ENCODE measurements around the gene YDJC. TPM values are rescaled to one million over a fixed set of nuclear protein-coding genes. Genes with fewer than 3 reads are reported as not detected.

Gene YDJC
- total and polyA plus RNA-seq, 2 of the 8 experiments (the other 6 are each of a cell fraction or from before 2014, with no cell fraction given) = 36.7 to 45.2 TPM

GRCh38 chr22:21666786-21667185 lies 37.0 kb upstream of the YDJC start:
- Histone ChIP-seq H2BK20ac (ENCODE audit: low read length) (no peak overlapping the region), H3K9me3 (ENCODE audit: insufficient read depth in 2 of 2, low read depth in 1 of 2, low read length in 1 of 2) (no peaks in the 10 kb centered on the region), H3K56ac (replicated peaks; ENCODE audit: insufficient read length, low read depth, low read length) (no peak overlapping the region), H3K23me2 (ENCODE audit: low read depth, low read length) (no peaks in the 10 kb centered on the region), H3K4me1 (replicated peaks in 1 of 4; ENCODE audit: control insufficient read depth in 3 of 4, insufficient read depth in 4 of 4, low read length in 3 of 4) (peaks cover 0 to 3% (median 0%) of the 10 kb centered on the region in 4 experiments; a peak in 1 of 7 replicates), H4K91ac (replicated peaks; ENCODE audit: insufficient read length, low read length) (no peak overlapping the region), H3K27me3 (replicated peaks in 1 of 4; ENCODE audit: control insufficient read depth in 3 of 4, extremely low read depth in 1 of 4, insufficient read depth in 3 of 4, low read length in 3 of 4) (no peaks in the 10 kb centered on the region; a peak in 1 of 7 replicates), H3K79me1 (ENCODE audit: low read depth, low read length) (no peaks in the 10 kb centered on the region), H3K4me2 (ENCODE audit: insufficient read depth in 1 of 2, low read depth in 2 of 2, low read length in 2 of 2) (peak overlapping the region; percentile 63 to 65), H3K79me2 (ENCODE audit: control insufficient read depth in 1 of 2, insufficient read depth in 2 of 2, low read length in 2 of 2) (peaks cover 0 to 3% of the 10 kb centered on the region in 2 experiments; a peak in 1 of 4 replicates), H2BK15ac (ENCODE audit: low read length) (no peak overlapping the region), H4K8ac (ENCODE audit: extremely low read depth, insufficient read depth, low read length) (no peak overlapping the region), H2AFZ (ENCODE audit: low read length) (no peak overlapping the region), H2AK5ac (ENCODE audit: low read depth, low read length) (no peak overlapping the region), H3K27ac (ENCODE audit: low read depth, low read length) (no peak overlapping the region), H3K4me3 (ENCODE audit: extremely low read depth in 1 of 4, insufficient read depth in 2 of 4, low read depth in 3 of 4, low read length in 4 of 4) (peak overlapping the region; percentile 68 to 90 (median 79); a peak in 5 of 8 replicates), H3K18ac (ENCODE audit: extremely low read depth, low read length) (no peak overlapping the region), H4K5ac (ENCODE audit: insufficient read length, low read depth, low read length) (no peak overlapping the region), H4K20me1 (replicated peaks in 1 of 2; ENCODE audit: control insufficient read depth in 1 of 2, insufficient read depth in 2 of 2, low read length in 2 of 2) (no peaks in the 10 kb centered on the region), H3K9ac (replicated peaks in 1 of 4; ENCODE audit: extremely low read depth in 1 of 4, low read depth in 3 of 4, low read length in 3 of 4) (no peak overlapping the region), H2BK12ac (ENCODE audit: low read depth, low read length) (no peak overlapping the region), H3K4ac (replicated peaks; ENCODE audit: insufficient read length, low read depth, low read length) (no peak overlapping the region), H3K23ac (ENCODE audit: insufficient read length) (no peak overlapping the region), H2BK120ac (replicated peaks; ENCODE audit: low read depth, low read length) (no peak overlapping the region), H3K36me3 (ENCODE audit: control insufficient read depth in 2 of 4, insufficient read depth in 4 of 4, low read length in 3 of 4) (peaks cover 0 to 11% (median 7%) of the 10 kb centered on the region in 4 experiments; a peak in 5 of 8 replicates), H2BK5ac (ENCODE audit: low read depth, low read length) (no peak overlapping the region), H3K14ac (ENCODE audit: insufficient read length) (no peak overlapping the region)
- DNase-seq (ENCODE audit: low read depth in 1 of 2, low spot score in 2 of 2) (no peak), FAIRE-seq (no peak)
- ChIA-PET CTCF (ENCODE audit: partially characterized antibody) (interaction anchor here (1.1 to 2.6 kb wide), 2 partner anchors 24 to 38 kb away, joined by 5 to 8 read pairs; partner anchors contain the start of gene YDJC), POLR2A (ENCODE audit: partially characterized antibody) (interaction anchor here (1.2 to 2.2 kb wide), 4 partner anchors 9 to 272 kb away, joined by 4 to 12 read pairs (median 4); no protein-coding TSS in a partner anchor)
- WGBS, 2 experiments (ENCODE audit: extremely low coverage in 1 of 2, insufficient coverage in 1 of 2, insufficient read length in 1 of 2, insufficient replicate concordance in 2 of 2, low coverage in 1 of 2, low lambda C conversion rate in 2 of 2, missing lambda C conversion rate in 1 of 2) = 68% methylated on average over 15 of the region's 16 CpGs; no CpG with 5 or more reads in 1 of the 2 experiments
- TF ChIP-seq SP2 (IDR thresholded peaks at IDR 0.05; ENCODE audit: low read length) (no peak), NRF1 (IDR thresholded peaks at IDR 0.05; ENCODE audit: low read depth, low read length) (no peak), JUN (IDR thresholded peaks at IDR 0.05; ENCODE audit: low read depth, low read length) (no peak), RNF2 (IDR thresholded peaks at IDR 0.05; ENCODE audit: borderline replicate concordance, low read depth, low read length, missing control alignments, poor library complexity, severe bottlenecking) (no peak), USF2 (IDR thresholded peaks at IDR 0.05; ENCODE audit: low read length) (no peak), RXRA (IDR thresholded peaks at IDR 0.05; ENCODE audit: insufficient read depth, low read depth, low read length) (no peak), SIRT6 (IDR thresholded peaks at IDR 0.05; ENCODE audit: low read length) (no peak), TBP (IDR thresholded peaks at IDR 0.05; ENCODE audit: low read depth, low read length) (no peak), PHF8 (conservative IDR thresholded peaks at IDR 0.05; ENCODE audit: low read depth, low read length) (no peak), E2F6 (IDR thresholded peaks at IDR 0.05) (no peak), BACH1 (IDR thresholded peaks at IDR 0.05; ENCODE audit: low read length) (no peak), POLR2AphosphoS5 (IDR thresholded peaks at IDR 0.05; ENCODE audit: low read depth, low read length) (no peak)

All from H1 (cell line).